ENCODE data around the gene DCTN4.
A peak's percentile ranks its signal among the peaks of the same experiment; 100 is the strongest.

DCTN4 gene

DNA sequence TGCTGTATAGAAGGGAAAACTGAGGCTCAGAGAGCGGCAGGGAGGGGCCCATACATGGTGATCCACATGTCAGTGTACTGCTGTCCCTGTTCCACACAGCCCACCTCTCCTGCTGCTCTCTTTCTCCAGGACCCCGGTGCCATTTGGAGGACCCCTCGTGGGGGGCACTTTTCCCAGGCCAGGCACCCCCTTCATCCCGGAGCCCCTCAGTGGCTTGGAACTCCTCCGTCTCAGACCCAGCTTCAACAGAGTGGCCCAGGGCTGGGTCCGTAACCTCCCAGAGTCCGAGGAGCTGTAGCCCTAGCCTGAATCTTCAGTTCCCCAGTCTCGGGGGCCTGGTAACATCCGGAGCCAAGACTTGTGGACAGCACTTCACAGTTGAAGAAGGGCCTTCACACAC lies 82.2 kb downstream of the DCTN4 start:
- TF ChIP-seq, protein P1, sequence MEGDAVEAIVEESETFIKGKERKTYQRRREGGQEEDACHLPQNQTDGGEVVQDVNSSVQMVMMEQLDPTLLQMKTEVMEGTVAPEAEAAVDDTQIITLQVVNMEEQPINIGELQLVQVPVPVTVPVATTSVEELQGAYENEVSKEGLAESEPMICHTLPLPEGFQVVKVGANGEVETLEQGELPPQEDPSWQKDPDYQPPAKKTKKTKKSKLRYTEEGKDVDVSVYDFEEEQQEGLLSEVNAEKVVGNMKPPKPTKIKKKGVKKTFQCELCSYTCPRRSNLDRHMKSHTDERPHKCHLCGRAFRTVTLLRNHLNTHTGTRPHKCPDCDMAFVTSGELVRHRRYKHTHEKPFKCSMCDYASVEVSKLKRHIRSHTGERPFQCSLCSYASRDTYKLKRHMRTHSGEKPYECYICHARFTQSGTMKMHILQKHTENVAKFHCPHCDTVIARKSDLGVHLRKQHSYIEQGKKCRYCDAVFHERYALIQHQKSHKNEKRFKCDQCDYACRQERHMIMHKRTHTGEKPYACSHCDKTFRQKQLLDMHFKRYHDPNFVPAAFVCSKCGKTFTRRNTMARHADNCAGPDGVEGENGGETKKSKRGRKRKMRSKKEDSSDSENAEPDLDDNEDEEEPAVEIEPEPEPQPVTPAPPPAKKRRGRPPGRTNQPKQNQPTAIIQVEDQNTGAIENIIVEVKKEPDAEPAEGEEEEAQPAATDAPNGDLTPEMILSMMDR (IDR thresholded peaks at IDR 0.05; ENCODE audit: borderline replicate concordance, control extremely low read depth, extremely low read depth, insufficient read depth, missing control alignments) = no peak
- in situ Hi-C loops (cut with MboI; ENCODE audit: low sequenced_read_pairs, unreplicated experiment) = no loop called here
- no peak for DNase-seq (ENCODE audit: low spot score)

DNA sequence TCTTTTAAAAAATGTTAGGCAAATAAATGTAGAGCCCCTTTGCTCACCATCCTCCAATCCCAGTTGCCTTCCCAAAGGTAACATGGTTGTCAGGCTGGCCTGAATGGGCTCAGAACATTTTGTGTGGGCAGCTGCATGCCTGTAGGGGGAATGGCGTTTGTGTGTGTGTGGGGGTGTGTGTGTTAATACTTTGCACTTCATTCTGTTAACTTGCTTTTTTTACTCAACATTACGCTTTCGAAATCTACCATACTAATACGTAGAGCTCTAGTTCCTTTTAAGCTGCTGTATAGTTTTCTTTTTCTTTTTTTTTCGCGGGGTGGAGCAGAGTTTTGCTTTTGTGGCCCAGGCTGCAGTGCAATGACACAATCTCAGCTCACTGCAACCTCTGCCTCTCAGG lies 83.7 kb downstream of the DCTN4 start:
- in situ Hi-C loops (cut with MboI; ENCODE audit: low sequenced_read_pairs, unreplicated experiment) = no loop called here
- no peak for DNase-seq (ENCODE audit: low spot score)
- TF ChIP-seq, protein P1 (IDR thresholded peaks at IDR 0.05; ENCODE audit: borderline replicate concordance, control extremely low read depth, extremely low read depth, insufficient read depth, missing control alignments) = no peak

DNA sequence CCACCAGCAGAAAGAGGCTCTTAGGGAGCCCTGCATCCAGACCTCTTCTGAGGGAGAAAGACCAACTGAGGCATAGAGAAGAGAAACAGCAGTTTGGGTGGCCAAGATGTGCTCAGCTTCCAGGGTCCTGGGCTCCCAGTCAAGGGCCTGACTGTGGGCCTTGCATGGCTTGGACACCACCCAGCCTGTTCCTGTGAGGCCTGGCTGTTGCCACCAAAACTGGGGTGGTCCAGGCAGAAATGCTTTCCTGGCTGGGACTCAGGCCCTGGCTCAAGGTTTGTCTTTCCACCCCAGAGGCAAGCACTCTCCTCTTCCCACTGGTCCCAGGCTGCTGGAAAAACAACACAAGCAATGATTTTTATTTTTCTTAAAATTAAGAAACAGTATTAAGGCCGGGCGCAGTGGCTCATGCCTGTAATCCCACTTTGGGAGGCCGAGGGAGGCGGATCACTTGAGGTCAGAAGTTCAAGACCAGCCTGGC lies 84.4 kb downstream of the DCTN4 start:
- DNase-seq (ENCODE audit: low spot score) = no peak
- in situ Hi-C loops (cut with MboI; ENCODE audit: low sequenced_read_pairs, unreplicated experiment) = loop anchor here (25.0 kb wide), 1 partner anchor 212 kb away; no protein-coding TSS in a partner anchor
- TF ChIP-seq, protein P1 (IDR thresholded peaks at IDR 0.05; ENCODE audit: borderline replicate concordance, control extremely low read depth, extremely low read depth, insufficient read depth, missing control alignments) = no peak

DNA sequence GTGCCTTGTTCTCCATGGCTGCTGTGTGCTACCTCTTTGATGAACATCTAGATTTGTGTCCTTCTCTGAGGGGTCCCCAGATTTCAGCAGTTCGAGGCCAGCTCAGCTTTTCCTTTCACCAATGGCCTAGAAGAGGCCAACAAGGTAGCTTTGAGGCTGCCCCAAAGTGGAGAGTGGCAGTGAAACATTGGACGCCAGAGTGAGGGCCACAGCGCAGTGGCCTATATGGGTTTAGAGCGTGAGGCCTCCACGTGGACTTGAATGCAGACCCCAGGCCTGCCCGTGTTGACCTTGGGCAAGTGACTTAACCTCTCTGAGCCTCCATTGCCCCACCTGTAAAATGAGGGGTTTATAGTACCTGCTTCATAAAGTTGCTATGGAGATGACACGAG lies 85.9 kb downstream of the DCTN4 start:
- DNase-seq (ENCODE audit: low spot score) = no peak
- in situ Hi-C loops (cut with MboI; ENCODE audit: low sequenced_read_pairs, unreplicated experiment) = loop anchor here (25.0 kb wide), 1 partner anchor 211 kb away; no protein-coding TSS in a partner anchor
- TF ChIP-seq, protein P1 (IDR thresholded peaks at IDR 0.05; ENCODE audit: borderline replicate concordance, control extremely low read depth, extremely low read depth, insufficient read depth, missing control alignments) = no peak

DNA sequence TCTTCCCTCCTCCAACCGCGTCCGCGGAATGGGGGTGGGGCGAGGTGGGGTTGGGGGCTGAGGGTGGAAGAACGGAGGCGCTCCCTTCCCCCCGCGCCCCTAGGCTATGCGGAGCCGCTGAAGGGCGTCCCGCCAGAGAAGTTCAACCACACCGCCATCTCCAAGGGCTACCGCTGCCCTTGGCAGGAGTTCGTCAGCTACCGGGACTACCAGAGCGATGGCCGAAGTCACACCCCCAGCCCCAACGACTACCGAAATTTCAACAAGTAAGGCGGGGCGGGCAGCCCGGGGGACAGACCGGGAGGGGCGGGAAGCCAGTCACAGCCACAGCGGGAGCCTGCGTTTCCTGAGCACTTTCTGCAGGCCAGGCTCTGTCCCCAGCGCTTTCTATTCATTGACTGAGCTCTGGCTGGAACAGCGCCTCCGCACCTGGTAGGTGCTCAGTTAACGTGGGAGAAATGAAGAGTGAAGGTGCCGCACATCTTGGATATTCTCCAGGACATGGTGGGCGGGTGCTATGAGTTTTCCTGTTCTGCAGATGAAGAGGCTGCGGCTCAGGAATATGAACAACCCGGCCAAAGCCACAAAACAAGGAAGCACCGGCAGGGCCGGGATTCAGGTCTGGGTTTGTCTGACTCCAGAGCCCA lies 86.5 kb downstream of the DCTN4 start:
- in situ Hi-C loops (cut with MboI; ENCODE audit: low sequenced_read_pairs, unreplicated experiment) = loop anchor here (25.0 kb wide), 1 partner anchor 210 kb away; no protein-coding TSS in a partner anchor
- DNase-seq (ENCODE audit: low spot score) = peak; percentile 56
- TF ChIP-seq, protein P1 (IDR thresholded peaks at IDR 0.05; ENCODE audit: borderline replicate concordance, control extremely low read depth, extremely low read depth, insufficient read depth, missing control alignments) = no peak

DNA sequence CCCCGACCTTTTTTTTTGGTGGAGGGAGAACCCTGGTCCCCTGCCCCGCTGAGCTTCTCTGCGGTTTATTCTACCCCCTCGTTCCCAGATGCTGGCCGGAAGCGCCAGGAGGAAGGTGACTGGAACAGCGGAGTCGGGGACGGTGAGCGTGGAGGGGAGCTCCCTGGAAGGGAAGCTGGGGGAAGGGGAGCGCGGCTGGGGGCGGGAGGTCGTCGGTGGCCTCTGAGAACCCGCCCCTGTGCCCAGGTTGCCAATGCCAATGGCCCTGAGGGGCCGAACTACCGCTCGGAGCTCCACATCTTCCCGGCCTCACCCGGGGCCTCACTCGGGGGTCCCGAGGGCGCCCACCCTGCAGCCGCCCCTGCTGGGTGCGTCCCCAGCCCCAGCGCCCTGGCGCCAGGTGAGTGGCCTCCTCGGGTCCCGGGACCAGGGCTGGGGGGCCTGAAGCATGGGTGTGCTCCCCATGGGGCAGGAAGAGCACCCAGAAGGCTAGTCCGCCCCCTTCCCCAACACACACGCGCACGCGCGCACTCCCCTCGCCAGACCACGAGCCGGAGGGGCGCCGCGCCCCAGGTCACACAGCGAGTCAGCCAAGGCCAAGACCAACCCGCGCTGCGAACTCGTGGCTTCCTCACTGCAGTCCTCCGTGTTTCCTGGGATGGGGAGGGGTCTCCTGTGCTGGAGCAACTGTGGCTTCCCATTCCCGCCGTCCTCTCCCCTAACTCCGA lies 87.1 kb downstream of the DCTN4 start:
- in situ Hi-C loops (cut with MboI; ENCODE audit: low sequenced_read_pairs, unreplicated experiment) = loop anchor here (25.0 kb wide), 1 partner anchor 209 kb away; no protein-coding TSS in a partner anchor
- TF ChIP-seq, protein P1 (IDR thresholded peaks at IDR 0.05; ENCODE audit: borderline replicate concordance, control extremely low read depth, extremely low read depth, insufficient read depth, missing control alignments) = no peak
- peak; percentile 53 for DNase-seq (ENCODE audit: low spot score)
